ENCODE measurements around the gene UBQLNL.

UBQLNL gene

GRCh38 chr11:5507177-5507932, 9.1 kb downstream of the UBQLNL start:
- DNase-seq, result no peak

- DNase-seq, result no peak
These were observed 11.0 kb downstream of the UBQLNL start for GRCh38 chr11:5505363-5506048.

DNA sequence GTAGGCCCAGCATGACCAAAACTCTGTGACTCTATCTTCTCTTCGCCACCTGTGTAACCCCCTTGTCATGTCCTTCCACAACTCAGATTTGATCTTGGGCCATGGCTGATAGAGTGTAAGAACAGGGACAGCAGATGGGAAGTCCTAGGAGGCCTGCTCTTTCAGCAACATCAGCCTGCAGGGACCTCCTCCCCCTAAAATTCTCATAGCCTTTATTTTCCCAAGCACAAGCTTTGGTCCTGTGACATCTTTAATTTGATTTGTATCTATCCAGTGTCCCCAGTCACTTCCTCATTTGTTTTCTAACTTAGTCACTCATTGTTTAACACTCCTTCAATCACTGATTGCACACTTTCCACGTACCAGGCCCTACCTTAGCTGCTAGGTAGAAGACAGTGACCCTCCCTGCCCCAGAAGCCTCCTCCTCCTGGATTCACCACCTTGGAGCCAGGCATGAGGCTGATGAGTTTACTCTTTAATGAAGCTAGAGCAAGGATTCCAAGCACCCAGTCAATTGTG, 12.0 kb downstream of the UBQLNL start:
- no peak for DNase-seq

DNA sequence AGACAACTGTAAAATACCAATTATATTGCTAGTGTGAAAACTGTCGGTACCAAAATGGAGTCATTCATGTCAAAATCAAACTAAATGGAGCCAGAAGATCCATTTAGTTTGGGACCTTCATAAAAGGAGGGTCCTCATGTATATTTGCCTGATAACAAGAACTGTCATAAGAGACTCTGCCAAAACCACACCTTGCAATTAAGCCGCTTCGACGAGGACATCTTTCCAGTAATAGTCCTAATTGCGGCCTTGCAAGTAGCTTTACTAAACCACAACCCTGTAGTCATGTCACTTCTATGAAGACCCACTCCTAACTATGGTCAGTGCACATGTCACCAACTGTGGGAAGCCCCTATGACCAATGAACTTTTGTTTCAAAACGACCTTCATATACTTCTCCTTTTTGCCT, 16.1 kb downstream of the UBQLNL start:
- no peak for DNase-seq

- no peak for DNase-seq
These were observed 16.8 kb downstream of the UBQLNL start for GRCh38 chr11:5499671-5500070.

GRCh38 chr11:5489576-5490357, 26.7 kb downstream of the UBQLNL start:
- no peak for DNase-seq

DNA sequence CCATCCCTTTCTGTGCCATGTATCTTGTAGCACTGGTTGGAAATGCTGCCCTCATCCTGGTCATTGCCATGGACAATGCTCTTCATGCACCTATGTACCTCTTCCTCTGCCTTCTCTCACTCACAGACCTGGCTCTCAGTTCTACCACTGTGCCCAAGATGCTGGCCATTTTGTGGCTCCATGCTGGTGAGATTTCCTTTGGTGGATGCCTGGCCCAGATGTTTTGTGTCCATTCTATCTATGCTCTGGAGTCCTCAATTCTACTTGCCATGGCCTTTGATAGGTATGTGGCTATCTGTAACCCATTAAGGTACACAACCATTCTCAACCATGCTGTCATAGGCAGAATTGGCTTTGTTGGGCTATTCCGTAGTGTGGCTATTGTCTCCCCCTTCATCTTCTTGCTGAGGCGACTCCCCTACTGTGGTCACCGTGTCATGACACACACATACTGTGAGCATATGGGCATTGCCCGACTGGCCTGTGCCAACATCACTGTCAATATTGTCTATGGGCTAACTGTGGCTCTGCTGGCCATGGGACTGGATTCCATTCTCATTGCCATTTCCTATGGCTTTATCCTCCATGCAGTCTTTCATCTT, 27.6 kb downstream of the UBQLNL start:
- DNase-seq, result no peak

DNA sequence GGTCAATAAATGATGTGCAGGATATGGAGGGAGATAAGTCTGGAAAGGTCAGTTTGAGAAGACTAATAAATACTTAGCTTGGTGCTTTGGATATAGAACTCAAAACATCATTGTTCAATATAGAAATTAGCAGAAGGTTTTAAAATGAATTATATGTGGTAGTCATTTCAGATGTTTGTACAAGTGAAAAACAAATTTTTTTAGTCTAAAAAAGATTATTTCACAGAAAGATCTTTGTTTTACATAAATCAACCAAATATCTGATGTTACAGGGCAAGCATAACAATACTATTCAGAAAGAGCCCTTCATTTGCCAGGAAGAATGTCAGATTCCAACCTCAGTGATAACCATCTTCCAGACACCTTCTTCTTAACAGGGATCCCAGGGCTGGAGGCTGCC, 28.1 kb downstream of the UBQLNL start, which contains the start of gene OR52D1:
Gene OR52D1 (plus strand): TSS at position 301 of the 400 bp plus-strand sequence. CDS start 22 bp downstream, at position 323.
- DNase-seq, result no peak

DNA sequence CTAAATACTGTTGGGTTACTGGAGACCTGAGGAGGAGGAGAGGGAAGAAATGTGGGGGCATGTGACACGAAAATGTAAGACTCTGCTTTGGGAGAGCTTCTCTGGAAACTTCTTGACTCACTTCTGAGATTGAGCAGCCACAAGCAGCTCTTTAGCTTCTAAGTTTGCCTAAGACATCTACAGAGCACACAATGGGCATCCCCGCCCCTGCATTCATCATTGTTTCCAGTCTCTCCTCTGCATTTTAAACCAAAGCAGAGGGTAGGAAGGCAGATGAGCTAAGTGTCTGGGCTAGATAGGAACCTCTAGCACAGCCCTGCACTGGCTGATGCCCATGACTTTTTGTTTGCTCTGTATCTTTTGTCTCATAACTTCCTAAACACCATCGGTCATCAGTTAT, 30.1 kb downstream of the UBQLNL start:
- DNase-seq, result no peak

DNA sequence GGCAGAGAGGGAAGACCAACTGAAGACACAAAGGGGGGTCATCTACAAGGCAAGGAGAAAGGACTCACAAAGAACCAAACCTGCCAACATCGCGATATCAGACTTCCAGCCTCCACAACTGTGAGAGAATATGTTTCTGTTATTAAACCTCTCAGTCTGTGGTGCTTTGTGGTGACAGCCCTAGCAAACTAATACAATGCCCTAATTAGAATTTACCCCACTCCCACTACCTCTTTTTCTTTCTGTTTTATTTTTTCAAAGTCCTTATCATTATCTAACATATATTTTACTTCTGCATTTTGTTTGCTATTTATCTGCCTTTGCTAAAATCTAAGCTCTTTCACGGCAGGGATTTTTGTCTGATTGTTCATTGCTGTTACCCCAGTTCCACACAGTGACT, 30.5 kb downstream of the UBQLNL start:
- DNase-seq, result no peak

DNA sequence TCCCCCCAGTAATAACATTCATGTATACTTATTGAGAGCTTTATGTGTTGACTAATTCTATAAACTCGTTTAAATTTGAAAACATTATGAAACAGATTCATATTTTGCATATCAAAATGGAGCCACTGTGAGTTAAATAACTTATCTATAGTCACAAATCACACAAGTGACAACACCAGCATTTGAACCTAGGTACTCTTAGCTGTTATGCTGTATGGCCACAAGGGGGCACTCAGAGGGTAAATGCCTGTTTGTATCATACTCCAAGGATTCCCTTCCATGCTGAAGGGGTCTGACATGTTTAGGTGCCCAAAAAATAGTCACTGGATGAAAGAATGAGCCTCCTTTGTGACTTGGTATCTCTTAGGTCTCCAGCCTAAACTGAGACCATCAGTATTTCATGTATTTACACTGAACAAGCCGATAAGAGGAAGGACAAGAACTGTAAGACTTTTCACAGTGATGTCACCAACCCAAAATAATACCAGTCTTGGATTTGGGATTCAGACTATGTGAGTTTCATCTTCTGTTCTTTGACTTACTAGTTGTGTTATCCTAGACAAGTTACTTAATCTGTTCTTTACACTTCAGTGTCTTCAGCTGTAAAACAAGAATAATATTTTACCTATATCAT, 40.2 kb downstream of the UBQLNL start:
- DNase-seq, result no peak

- no peak for DNase-seq
These were observed 42.6 kb downstream of the UBQLNL start for GRCh38 chr11:5473921-5474320.

DNA sequence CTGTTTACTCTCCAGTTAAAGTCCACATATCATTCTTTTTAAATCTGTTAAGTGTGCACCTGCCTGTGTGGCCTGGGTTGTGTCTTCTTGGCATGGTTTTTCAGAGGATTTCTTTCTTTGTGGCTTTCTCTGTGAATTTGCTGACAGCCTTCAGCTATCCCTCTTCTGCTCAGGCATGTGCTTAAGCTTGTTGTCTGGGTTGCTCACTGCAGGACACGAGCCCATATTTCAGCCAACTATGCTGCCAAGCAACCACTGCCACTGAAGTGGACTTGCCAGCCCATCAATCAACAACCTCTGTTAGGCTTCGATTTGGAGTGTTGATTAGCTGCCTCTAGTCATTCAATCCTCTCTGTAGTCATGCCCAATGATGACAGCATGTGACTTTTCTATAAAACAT, 49.0 kb downstream of the UBQLNL start:
- DNase-seq, result no peak

All from hippocampal formation (tissue), 2 donors.